Measurements from ENCODE around the gene MKKS.

Gene MKKS

DNA sequence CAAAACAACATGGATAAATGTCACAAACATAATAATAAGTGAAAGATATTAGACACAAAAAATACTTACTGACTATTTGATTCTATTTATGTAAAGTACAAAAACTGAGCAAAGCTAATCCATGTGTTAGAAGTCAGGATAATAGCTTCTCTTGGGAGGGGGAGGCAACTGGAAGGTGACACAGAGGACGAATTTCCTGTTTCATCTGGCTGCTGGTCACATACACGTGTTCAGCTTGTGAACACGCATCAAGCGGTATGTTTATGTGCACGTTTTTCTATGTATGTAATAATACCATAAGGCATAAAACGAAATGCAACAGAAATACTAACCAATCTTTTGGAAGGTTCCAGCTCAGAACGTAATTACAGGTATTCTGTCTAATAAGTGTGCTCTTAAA is 54.3 kb downstream of the MKKS start:
- H3K4me1 ChIP-seq (ENCODE audit: insufficient read depth, low read length), result no peaks in the 10 kb centered on the region

DNA sequence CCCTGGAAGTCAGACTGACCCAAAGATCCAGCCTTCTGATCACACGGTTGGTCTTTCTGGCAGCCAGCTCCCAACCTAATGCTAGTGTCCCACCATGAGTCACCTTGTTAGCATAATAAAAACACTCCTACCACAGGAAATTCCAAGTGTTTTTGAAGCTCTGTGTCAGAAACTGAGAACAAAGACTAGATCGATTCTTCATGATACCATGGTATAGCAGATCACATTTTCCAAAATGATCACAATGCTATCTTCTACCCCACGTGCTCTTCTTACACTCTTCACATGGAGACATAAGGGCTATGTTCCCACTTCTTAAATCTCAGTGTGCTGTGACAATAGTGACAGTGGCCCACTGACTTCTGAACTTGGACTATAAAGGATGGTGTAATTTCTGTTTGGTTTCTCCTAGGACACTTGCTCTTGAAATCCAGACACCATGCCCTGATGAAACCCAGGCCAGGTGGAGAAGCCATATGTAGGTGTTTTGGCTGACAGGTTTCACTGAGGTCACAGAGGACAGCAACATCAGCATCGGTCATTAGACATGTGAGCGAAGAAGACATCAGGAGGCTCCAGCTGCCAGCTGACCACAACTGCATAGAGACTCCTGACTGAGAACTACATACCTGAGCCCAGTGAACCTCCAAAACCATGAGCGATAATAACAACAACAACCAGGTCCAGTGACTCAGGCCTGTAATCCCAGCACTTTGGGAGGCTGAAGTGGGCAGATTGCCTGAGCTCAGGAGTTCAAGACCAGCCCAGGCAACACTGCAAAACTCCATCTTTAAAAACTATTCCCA is 57.5 kb downstream of the MKKS start:
- H3K27me3 ChIP-seq (ENCODE audit: control insufficient read depth in 1 of 2, insufficient read depth in 2 of 2, low read length in 2 of 2), result no peaks in the 10 kb centered on the region

More for the DNA sequence above, 54.3 kb downstream of the MKKS start:
- H3K9me3 ChIP-seq (ENCODE audit: low read length), result no peaks in the 10 kb centered on the region
- no peaks in the 10 kb centered on the region for H3K36me3 ChIP-seq (ENCODE audit: insufficient read depth, low read length)
- H3K27me3 ChIP-seq (ENCODE audit: control insufficient read depth in 1 of 2, insufficient read depth in 2 of 2, low read length in 2 of 2), result no peaks in the 10 kb centered on the region
- no peak overlapping the region for H3K27ac ChIP-seq (ENCODE audit: low read depth, low read length)
- no peak overlapping the region for H3K4me3 ChIP-seq (ENCODE audit: low read depth in 1 of 2, low read length in 2 of 2)
- no peak overlapping the region for H3K9ac ChIP-seq (ENCODE audit: low read length)

DNA sequence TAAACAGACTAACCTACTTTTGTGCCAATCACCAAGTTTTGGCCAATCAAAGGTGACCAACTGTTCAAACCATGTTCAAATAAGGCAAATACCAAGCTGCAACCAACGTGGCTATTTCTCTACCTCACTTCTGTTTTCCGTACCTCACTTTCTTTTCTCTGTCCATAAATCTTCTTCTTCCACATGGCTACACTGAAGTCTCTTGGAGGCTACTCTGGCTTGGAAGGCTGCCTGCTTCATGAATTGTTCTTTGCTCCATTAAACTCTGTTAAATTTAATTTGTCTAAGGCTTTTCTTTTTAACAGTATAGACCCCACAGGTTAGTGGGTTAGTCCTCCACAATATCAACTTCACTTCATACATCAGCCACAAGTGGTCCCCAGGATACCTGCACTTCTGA is 58.8 kb downstream of the MKKS start:
- Histone ChIP-seq H3K4me3 (ENCODE audit: low read depth in 1 of 2, low read length in 2 of 2) (no peak overlapping the region), H3K4me1 (ENCODE audit: insufficient read depth, low read length) (no peaks in the 10 kb centered on the region), H3K36me3 (ENCODE audit: insufficient read depth, low read length) (no peaks in the 10 kb centered on the region), H3K27me3 (ENCODE audit: control insufficient read depth in 1 of 2, insufficient read depth in 2 of 2, low read length in 2 of 2) (no peaks in the 10 kb centered on the region), H3K9me3 (ENCODE audit: low read length) (no peaks in the 10 kb centered on the region), H3K9ac (ENCODE audit: low read length) (no peak overlapping the region), H3K27ac (ENCODE audit: low read depth, low read length) (no peak overlapping the region)

More for the DNA sequence above, 57.5 kb downstream of the MKKS start:
- Histone ChIP-seq H3K36me3 (ENCODE audit: insufficient read depth, low read length) (no peaks in the 10 kb centered on the region), H3K4me3 (ENCODE audit: low read depth in 1 of 2, low read length in 2 of 2) (no peak overlapping the region), H3K4me1 (ENCODE audit: insufficient read depth, low read length) (no peaks in the 10 kb centered on the region), H3K27ac (ENCODE audit: low read depth, low read length) (no peak overlapping the region), H3K9ac (ENCODE audit: low read length) (no peak overlapping the region), H3K9me3 (ENCODE audit: low read length) (no peaks in the 10 kb centered on the region)

DNA sequence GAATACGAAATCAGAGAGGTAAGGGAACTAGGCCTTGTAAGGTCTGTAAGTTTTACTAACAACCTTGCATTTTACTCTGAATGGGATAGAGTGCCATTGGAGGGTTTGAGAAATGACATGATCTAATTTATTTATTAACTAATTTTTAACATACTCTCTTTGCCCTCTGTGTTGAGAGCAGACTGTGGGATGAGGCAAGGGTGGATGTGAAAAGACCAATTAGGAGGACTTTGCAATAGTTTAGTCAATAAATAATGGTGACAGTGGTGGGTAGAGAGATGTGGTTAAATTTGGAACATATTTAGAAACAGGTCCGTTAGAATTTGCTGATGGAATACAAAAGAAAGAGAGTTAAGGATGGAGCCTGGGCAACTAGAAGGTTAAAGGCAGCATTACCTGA is 60.0 kb downstream of the MKKS start:
- H3K27ac ChIP-seq (ENCODE audit: low read depth, low read length), result no peak overlapping the region
- no peaks in the 10 kb centered on the region for H3K9me3 ChIP-seq (ENCODE audit: low read length)
- no peaks in the 10 kb centered on the region for H3K4me1 ChIP-seq (ENCODE audit: insufficient read depth, low read length)
- no peaks in the 10 kb centered on the region for H3K27me3 ChIP-seq (ENCODE audit: control insufficient read depth in 1 of 2, insufficient read depth in 2 of 2, low read length in 2 of 2)
- no peak overlapping the region for H3K4me3 ChIP-seq (ENCODE audit: low read depth in 1 of 2, low read length in 2 of 2)
- no peak overlapping the region for H3K9ac ChIP-seq (ENCODE audit: low read length)
- H3K36me3 ChIP-seq (ENCODE audit: insufficient read depth, low read length), result no peaks in the 10 kb centered on the region

DNA sequence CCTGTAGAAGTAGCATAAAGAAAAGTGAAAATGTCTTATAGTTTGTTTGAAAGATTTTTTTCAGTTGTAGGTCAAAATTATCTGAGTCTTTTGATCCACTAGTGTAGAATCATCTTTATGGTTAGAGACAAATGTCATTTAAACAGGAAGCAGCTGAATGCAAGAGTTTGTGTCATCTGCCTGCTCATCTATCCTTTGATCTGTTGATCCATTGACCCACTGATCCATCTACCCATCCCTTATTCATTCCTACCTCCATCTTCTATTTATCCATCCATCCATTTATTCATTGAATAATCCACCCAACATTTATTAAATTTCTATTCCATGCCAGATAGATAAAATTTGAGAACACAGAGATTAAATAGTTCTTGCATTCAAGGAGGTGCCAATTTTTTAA is 62.6 kb downstream of the MKKS start:
- no peaks in the 10 kb centered on the region for H3K9me3 ChIP-seq (ENCODE audit: low read length)
- H3K27me3 ChIP-seq (ENCODE audit: control insufficient read depth in 1 of 2, insufficient read depth in 2 of 2, low read length in 2 of 2), result no peaks in the 10 kb centered on the region
- H3K27ac ChIP-seq (ENCODE audit: low read depth, low read length), result no peak overlapping the region
- no peak overlapping the region for H3K9ac ChIP-seq (ENCODE audit: low read length)
- H3K4me3 ChIP-seq (ENCODE audit: low read depth in 1 of 2, low read length in 2 of 2), result no peak overlapping the region
- no peaks in the 10 kb centered on the region for H3K4me1 ChIP-seq (ENCODE audit: insufficient read depth, low read length)
- H3K36me3 ChIP-seq (ENCODE audit: insufficient read depth, low read length), result no peaks in the 10 kb centered on the region

DNA sequence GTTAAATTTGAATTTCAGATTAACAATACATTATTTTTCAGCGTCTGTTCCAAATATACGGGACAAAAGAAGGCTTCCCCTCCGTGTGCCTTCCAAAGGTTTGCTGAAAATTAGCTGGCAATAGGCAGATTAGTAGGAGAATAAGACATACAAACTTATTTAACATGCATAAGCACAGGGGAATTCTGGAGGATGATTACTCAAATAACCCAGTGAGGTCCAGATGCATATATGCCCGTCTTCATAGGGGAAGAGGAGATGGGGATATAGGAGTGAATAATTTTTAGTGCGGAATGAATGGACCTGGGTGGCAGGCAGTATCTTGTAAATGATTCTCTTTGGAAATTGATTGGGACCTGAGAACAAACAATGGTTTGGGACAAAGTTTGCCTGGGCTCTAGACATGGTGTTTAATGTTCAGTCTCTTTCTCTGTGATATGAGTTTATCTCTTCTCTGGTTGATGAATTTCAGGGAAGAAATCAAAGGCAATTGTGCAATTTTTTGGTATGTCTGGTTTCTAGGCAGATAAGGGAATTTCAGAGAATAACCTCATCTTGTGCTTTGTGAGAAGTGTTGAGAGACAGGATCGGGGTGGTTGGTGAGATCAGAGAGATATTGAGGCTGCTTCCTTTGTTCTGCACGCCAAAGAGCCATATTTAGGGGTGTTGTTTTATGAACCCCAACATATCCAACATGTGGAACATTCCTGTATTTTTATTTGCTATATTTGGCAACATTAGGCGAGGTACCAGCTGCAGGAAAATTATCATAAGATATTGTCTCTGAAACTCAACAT is 63.7 kb downstream of the MKKS start:
- no peaks in the 10 kb centered on the region for H3K9me3 ChIP-seq (ENCODE audit: low read length)
- H3K4me3 ChIP-seq (ENCODE audit: low read depth in 1 of 2, low read length in 2 of 2), result no peak overlapping the region
- H3K36me3 ChIP-seq (ENCODE audit: insufficient read depth, low read length), result no peaks in the 10 kb centered on the region
- H3K27ac ChIP-seq (ENCODE audit: low read depth, low read length), result no peak overlapping the region
- H3K4me1 ChIP-seq (ENCODE audit: insufficient read depth, low read length), result no peaks in the 10 kb centered on the region
- no peaks in the 10 kb centered on the region for H3K27me3 ChIP-seq (ENCODE audit: control insufficient read depth in 1 of 2, insufficient read depth in 2 of 2, low read length in 2 of 2)
- H3K9ac ChIP-seq (ENCODE audit: low read length), result no peak overlapping the region

DNA sequence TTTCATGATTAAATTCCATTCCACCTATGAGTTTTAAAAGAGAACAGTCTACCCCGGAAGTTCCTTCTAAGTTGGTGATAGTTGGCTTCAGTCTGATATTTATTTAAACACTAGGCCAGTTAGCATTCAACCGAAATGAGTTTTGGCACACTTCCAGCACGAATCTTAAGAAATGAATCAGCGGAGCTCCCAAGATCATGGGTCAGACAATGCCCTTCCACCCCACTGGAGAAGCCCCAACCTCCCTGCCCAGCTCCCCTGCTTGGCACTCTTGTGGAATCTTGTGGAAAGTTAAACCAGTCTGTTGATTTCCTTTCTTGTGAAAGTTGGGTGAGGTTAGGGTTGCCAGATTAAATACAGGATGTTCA is 64.3 kb downstream of the MKKS start:
- H3K9ac ChIP-seq (ENCODE audit: low read length), result no peak overlapping the region
- no peak overlapping the region for H3K27ac ChIP-seq (ENCODE audit: low read depth, low read length)
- H3K36me3 ChIP-seq (ENCODE audit: insufficient read depth, low read length), result no peaks in the 10 kb centered on the region
- no peaks in the 10 kb centered on the region for H3K27me3 ChIP-seq (ENCODE audit: control insufficient read depth in 1 of 2, insufficient read depth in 2 of 2, low read length in 2 of 2)
- no peak overlapping the region for H3K4me3 ChIP-seq (ENCODE audit: low read depth in 1 of 2, low read length in 2 of 2)
- no peaks in the 10 kb centered on the region for H3K9me3 ChIP-seq (ENCODE audit: low read length)
- no peaks in the 10 kb centered on the region for H3K4me1 ChIP-seq (ENCODE audit: insufficient read depth, low read length)

DNA sequence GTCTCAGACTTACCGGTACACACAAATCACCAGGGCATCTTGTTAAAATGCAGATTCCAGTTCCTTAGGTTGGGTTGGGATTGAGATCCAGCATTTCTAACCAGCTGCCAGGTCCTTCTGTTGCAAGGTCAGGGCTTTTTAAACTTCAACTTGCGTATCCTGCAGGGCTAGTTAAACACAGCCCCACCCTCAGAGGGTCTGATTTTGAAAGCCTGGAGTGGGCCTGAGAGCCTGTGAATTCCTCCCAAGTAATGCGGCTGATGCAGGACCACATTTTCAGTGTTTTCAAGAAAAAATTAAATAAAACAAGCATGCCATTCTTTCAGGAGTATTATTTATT is 65.3 kb downstream of the MKKS start:
- H3K9me3 ChIP-seq (ENCODE audit: low read length), result no peaks in the 10 kb centered on the region

DNA sequence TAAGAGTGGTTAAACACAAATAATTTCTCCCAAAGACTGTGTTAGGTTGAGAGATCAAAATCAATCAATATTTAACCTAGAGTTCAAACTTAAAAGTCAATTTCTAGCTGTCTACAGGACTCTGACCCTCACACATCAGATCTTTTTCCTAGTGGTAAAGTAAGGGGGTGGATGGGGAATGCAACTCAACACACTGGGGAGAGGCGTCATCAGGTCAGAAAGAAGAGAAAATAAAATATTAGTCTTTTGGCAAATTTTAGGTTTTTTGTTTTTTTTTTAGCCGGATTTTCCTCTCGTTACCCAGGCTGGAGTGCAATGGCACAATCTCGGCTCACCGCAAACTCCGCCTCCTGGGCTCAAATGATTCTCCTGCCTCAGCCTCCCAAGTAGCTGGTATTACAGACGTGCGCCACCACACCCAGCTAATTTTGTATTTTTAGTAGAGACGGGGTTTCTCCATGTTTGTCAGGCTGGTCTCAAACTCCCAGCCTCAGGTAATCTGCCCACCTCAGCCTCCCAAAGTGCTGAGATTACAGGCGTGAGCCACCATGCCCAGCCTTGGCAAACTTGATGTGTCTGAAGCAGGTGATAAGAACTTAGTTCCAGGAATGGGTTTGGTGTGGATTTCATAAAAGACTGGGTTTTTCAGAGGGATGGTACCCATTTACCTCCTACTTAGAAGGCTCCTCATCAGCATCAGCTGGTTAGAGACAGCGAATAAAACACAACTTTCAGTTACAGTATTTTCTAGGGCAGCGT is 65.9 kb downstream of the MKKS start:
- Histone ChIP-seq H3K27ac (ENCODE audit: low read depth, low read length) (no peak overlapping the region), H3K27me3 (ENCODE audit: control insufficient read depth in 1 of 2, insufficient read depth in 2 of 2, low read length in 2 of 2) (no peaks in the 10 kb centered on the region), H3K9me3 (ENCODE audit: low read length) (no peaks in the 10 kb centered on the region), H3K36me3 (ENCODE audit: insufficient read depth, low read length) (no peaks in the 10 kb centered on the region), H3K9ac (ENCODE audit: low read length) (no peak overlapping the region), H3K4me1 (ENCODE audit: insufficient read depth, low read length) (no peaks in the 10 kb centered on the region), H3K4me3 (ENCODE audit: low read depth in 1 of 2, low read length in 2 of 2) (no peak overlapping the region)

More for the DNA sequence above, 65.3 kb downstream of the MKKS start:
- no peaks in the 10 kb centered on the region for H3K4me1 ChIP-seq (ENCODE audit: insufficient read depth, low read length)
- no peaks in the 10 kb centered on the region for H3K27me3 ChIP-seq (ENCODE audit: control insufficient read depth in 1 of 2, insufficient read depth in 2 of 2, low read length in 2 of 2)
- H3K27ac ChIP-seq (ENCODE audit: low read depth, low read length), result no peak overlapping the region
- no peak overlapping the region for H3K9ac ChIP-seq (ENCODE audit: low read length)
- no peaks in the 10 kb centered on the region for H3K36me3 ChIP-seq (ENCODE audit: insufficient read depth, low read length)
- no peak overlapping the region for H3K4me3 ChIP-seq (ENCODE audit: low read depth in 1 of 2, low read length in 2 of 2)

DNA sequence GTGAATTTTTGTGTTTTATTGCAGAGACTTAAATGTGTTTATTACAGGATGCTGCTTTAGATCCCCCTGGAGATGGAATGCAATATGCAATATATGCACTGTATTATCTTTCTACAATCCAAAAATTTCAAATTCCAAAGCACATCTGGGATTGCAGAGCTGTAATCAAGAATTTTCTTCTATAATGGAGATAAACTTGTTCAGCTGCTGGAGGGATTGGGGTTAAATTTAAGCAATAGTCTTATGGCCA is 66.4 kb downstream of the MKKS start:
- H3K36me3 ChIP-seq (ENCODE audit: insufficient read depth, low read length), result no peaks in the 10 kb centered on the region
- H3K27me3 ChIP-seq (ENCODE audit: control insufficient read depth in 1 of 2, insufficient read depth in 2 of 2, low read length in 2 of 2), result no peaks in the 10 kb centered on the region
- no peak overlapping the region for H3K9ac ChIP-seq (ENCODE audit: low read length)
- H3K9me3 ChIP-seq (ENCODE audit: low read length), result no peaks in the 10 kb centered on the region
- H3K4me3 ChIP-seq (ENCODE audit: low read depth in 1 of 2, low read length in 2 of 2), result no peak overlapping the region
- H3K27ac ChIP-seq (ENCODE audit: low read depth, low read length), result no peak overlapping the region
- H3K4me1 ChIP-seq (ENCODE audit: insufficient read depth, low read length), result no peaks in the 10 kb centered on the region

DNA sequence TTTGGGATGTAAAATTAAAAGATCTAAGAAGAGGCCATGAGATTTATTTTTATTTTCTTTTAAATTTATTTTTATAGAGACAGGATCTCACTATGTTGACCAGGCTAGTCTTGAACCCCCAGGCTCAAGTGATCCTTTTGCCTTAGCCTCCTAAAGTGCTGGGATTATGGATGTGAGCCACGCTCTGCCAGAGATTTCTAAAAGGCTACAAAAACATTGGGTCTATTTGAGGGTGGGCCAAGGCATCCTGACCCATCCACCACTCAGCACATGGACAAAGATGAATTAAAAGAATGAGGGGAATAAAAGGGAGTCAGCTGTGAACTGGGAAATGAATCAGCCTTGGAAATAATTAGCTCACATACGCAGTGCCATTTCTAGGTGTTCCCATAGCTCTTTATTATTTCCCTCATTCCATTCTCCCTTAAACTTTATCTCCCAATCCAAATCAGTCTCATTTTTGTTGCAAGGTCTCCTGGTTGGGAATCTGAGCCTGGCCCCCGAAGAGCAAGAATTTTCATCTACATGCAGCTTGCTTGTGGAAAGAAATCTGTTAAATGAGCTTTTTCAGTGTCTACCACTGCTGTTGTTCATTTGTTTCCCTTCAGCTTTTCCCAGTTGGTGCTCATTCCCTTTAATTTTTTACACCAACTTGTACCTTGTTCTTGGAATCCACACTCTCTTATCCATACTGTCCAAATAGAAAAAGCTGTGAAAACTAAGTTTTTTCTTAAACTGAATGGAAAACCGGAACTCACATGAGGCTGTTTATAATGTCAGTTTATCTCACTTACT is 66.9 kb downstream of the MKKS start:
- no peaks in the 10 kb centered on the region for H3K9me3 ChIP-seq (ENCODE audit: low read length)
- H3K27me3 ChIP-seq (ENCODE audit: control insufficient read depth in 1 of 2, insufficient read depth in 2 of 2, low read length in 2 of 2), result no peaks in the 10 kb centered on the region
- H3K27ac ChIP-seq (ENCODE audit: low read depth, low read length), result no peak overlapping the region
- H3K4me3 ChIP-seq (ENCODE audit: low read depth in 1 of 2, low read length in 2 of 2), result no peak overlapping the region
- no peaks in the 10 kb centered on the region for H3K36me3 ChIP-seq (ENCODE audit: insufficient read depth, low read length)
- no peaks in the 10 kb centered on the region for H3K4me1 ChIP-seq (ENCODE audit: insufficient read depth, low read length)
- no peak overlapping the region for H3K9ac ChIP-seq (ENCODE audit: low read length)

All from muscle layer of colon (tissue), 2 donors.